H1 (cell line): Measurements from ENCODE around the gene DNAL1. TPM values are rescaled to one million over a fixed set of nuclear protein-coding genes. Genes with fewer than 3 reads are reported as not detected.
A peak's percentile ranks its signal among the peaks of the same experiment; 100 is the strongest.
"Not testable (repeated sequence)": the region's sequence is repeated elsewhere in the genome, so short reads cannot be mapped to it uniquely, and the experiment has no call there.

Source experiments
- CTCF ChIA-PET: fragments of 300-600 bp; sonication (Branson Sonifier 250); formaldehyde crosslinking; loops from one replicate; lab custom pipeline; 2021; ENCODE audit not compliant: partially characterized antibody; lab: Charles Lee
- POLR2A ChIA-PET: fragments of 300-600 bp; sonication (Branson Sonifier 250); formaldehyde crosslinking; loops from one replicate; lab custom pipeline; 2021; ENCODE audit warnings: inconsistent platforms; ENCODE audit not compliant: partially characterized antibody; lab: Charles Lee
- DNase-seq, 2 experiments: peaks; one replicate each; pipeline versions ENCODE4 v3.0.0 to v3.0.0-alpha.2; 2010 to 2022; ENCODE audit warnings: low spot score in 2 of 2, low read depth in 1 of 2, mixed read lengths in 1 of 2
- FAIRE-seq: peaks from 2 replicates; lab custom pipeline; 2011; peaks lifted over from hg19 to GRCh38; lab: Jason Lieb, UNC
- H2AFZ ChIP-seq: 2 replicates; pipeline ENCODE4 v1.8.1; 2012; ENCODE audit warnings: low read length, inconsistent platforms
- H2AK5ac ChIP-seq: 2 replicates; pipeline ENCODE4 v1.6.1; 2013; ENCODE audit warnings: low read depth, low read length
- H2BK120ac ChIP-seq: replicated peaks from 2 replicates; pipeline ENCODE3; 2013; ENCODE audit warnings: low read depth, low read length, inconsistent platforms
- H2BK12ac ChIP-seq: 2 replicates; pipeline ENCODE4 v1.6.1; 2013; ENCODE audit warnings: low read depth, low read length
- H2BK15ac ChIP-seq: 2 replicates; pipeline ENCODE4 v1.6.1; 2013; ENCODE audit warnings: low read length
- H2BK20ac ChIP-seq: 2 replicates; pipeline ENCODE4 v1.6.1; 2013; ENCODE audit warnings: low read length
- H2BK5ac ChIP-seq: 2 replicates; pipeline ENCODE4 v1.6.1; 2013; ENCODE audit warnings: low read depth, low read length
- H3K14ac ChIP-seq: 2 replicates; pipeline ENCODE4 v1.6.1; 2013; ENCODE audit warnings: inconsistent platforms; ENCODE audit not compliant: insufficient read length
- H3K18ac ChIP-seq: 2 replicates; pipeline ENCODE4 v1.6.1; 2013; ENCODE audit warnings: low read length; ENCODE audit errors: extremely low read depth
- H3K23ac ChIP-seq: 2 replicates; pipeline ENCODE4 v1.6.1; 2013; ENCODE audit warnings: inconsistent platforms; ENCODE audit not compliant: insufficient read length
- H3K23me2 ChIP-seq: 2 replicates; pipeline ENCODE4 v1.6.1; 2013; ENCODE audit warnings: low read depth, low read length
- H3K27ac ChIP-seq: 2 replicates; pipeline ENCODE4 v1.6.1; 2011; ENCODE audit warnings: low read depth, low read length, inconsistent platforms
- H3K27me3 ChIP-seq, 4 experiments: replicated peaks in 1 of 4; 1 replicate in 1 of 4; 2 replicates in 3 of 4; pipeline versions ENCODE4 v1.6.1 to v1.8.1; 2011 to 2013; ENCODE audit warnings: low read length in 3 of 4, mild to moderate bottlenecking in 3 of 4, inconsistent platforms in 2 of 4, mixed read lengths in 2 of 4, moderate library complexity in 1 of 4; ENCODE audit not compliant: control insufficient read depth in 3 of 4, insufficient read depth in 3 of 4; ENCODE audit errors: extremely low read depth in 1 of 4
- H3K36me3 ChIP-seq, 4 experiments: 2 replicates each; pipeline versions ENCODE4 v1.6.1 to v1.8.1; 2011 to 2013; ENCODE audit warnings: mild to moderate bottlenecking in 4 of 4, low read length in 3 of 4, moderate library complexity in 2 of 4, control low read depth in 1 of 4, inconsistent platforms in 1 of 4; ENCODE audit not compliant: insufficient read depth in 4 of 4, control insufficient read depth in 2 of 4
- H3K4ac ChIP-seq: replicated peaks from 2 replicates; pipeline ENCODE3; 2013; ENCODE audit warnings: low read length, low read depth, mixed read lengths, inconsistent platforms; ENCODE audit not compliant: insufficient read length
- H3K4me1 ChIP-seq, 4 experiments: replicated peaks in 1 of 4; 1 replicate in 1 of 4; 2 replicates in 3 of 4; pipeline versions ENCODE4 v1.6.1 to v1.8.1; 2011 to 2013; ENCODE audit warnings: low read length in 3 of 4, inconsistent platforms in 2 of 4, mixed read lengths in 1 of 4; ENCODE audit not compliant: insufficient read depth in 4 of 4, control insufficient read depth in 3 of 4
- H3K4me2 ChIP-seq, 2 experiments: 2 replicates each; pipeline versions ENCODE4 v1.6.1 to v1.8.1; 2011 to 2013; ENCODE audit warnings: low read depth in 2 of 2, low read length in 2 of 2, control low read depth in 1 of 2, inconsistent platforms in 1 of 2, mild to moderate bottlenecking in 1 of 2; ENCODE audit not compliant: insufficient read depth in 1 of 2
- H3K4me3 ChIP-seq, 4 experiments: fragments of 200-600, 300-600 bp in 1 of 4; sonication (generic), shearing (Covaris generic), sonication (Bioruptor Twin) in 1 of 4; 2 replicates each; pipeline versions ENCODE4 v1.5.1 to v1.8.1; 2011 to 2016; ENCODE audit warnings: low read length in 4 of 4, low read depth in 3 of 4, control low read depth in 2 of 4, inconsistent platforms in 2 of 4, mild to moderate bottlenecking in 2 of 4, mixed read lengths in 1 of 4, moderate library complexity in 1 of 4; ENCODE audit not compliant: insufficient read depth in 2 of 4; ENCODE audit errors: extremely low read depth in 1 of 4
- H3K56ac ChIP-seq: replicated peaks from 2 replicates; pipeline ENCODE3; 2013; ENCODE audit warnings: low read depth, mild to moderate bottlenecking, mixed read lengths, low read length, inconsistent platforms; ENCODE audit not compliant: insufficient read length
- H3K79me1 ChIP-seq: 2 replicates; pipeline ENCODE4 v1.6.1; 2013; ENCODE audit warnings: low read depth, low read length, control low read depth
- H3K79me2 ChIP-seq, 2 experiments: 2 replicates each; pipeline versions ENCODE4 v1.6.1 to v1.8.1; 2012 to 2013; ENCODE audit warnings: low read length in 2 of 2, mild to moderate bottlenecking in 2 of 2, inconsistent platforms in 1 of 2; ENCODE audit not compliant: insufficient read depth in 2 of 2, control insufficient read depth in 1 of 2
- H3K9ac ChIP-seq, 4 experiments: replicated peaks in 1 of 4; 1 replicate in 1 of 4; 2 replicates in 3 of 4; pipeline versions ENCODE4 v1.6.1 to v1.8.1; 2011 to 2013; ENCODE audit warnings: low read depth in 3 of 4, low read length in 3 of 4, control low read depth in 2 of 4, mild to moderate bottlenecking in 2 of 4, moderate library complexity in 2 of 4, inconsistent platforms in 1 of 4; ENCODE audit errors: extremely low read depth in 1 of 4
- H3K9me3 ChIP-seq, 2 experiments: 2 replicates each; pipeline versions ENCODE4 v1.6.1 to v1.8.1; 2012 to 2013; ENCODE audit warnings: mild to moderate bottlenecking in 2 of 2, moderate library complexity in 2 of 2, control low read depth in 1 of 2, inconsistent platforms in 1 of 2, low read depth in 1 of 2, low read length in 1 of 2, mixed read lengths in 1 of 2; ENCODE audit not compliant: insufficient read depth in 2 of 2
- H4K20me1 ChIP-seq, 2 experiments: replicated peaks in 1 of 2; 2 replicates each; pipeline versions ENCODE3 to v1.8.1; 2011 to 2013; ENCODE audit warnings: inconsistent platforms in 2 of 2, low read length in 2 of 2, mild to moderate bottlenecking in 1 of 2; ENCODE audit not compliant: insufficient read depth in 2 of 2, control insufficient read depth in 1 of 2
- H4K5ac ChIP-seq: 2 replicates; pipeline ENCODE4 v1.6.1; 2013; ENCODE audit warnings: low read length, low read depth, mixed read lengths, inconsistent platforms; ENCODE audit not compliant: insufficient read length
- H4K8ac ChIP-seq: 2 replicates; pipeline ENCODE4 v1.8.0; 2013; ENCODE audit warnings: mild to moderate bottlenecking, moderate library complexity, low read length, inconsistent platforms; ENCODE audit not compliant: insufficient read depth; ENCODE audit errors: extremely low read depth
- H4K91ac ChIP-seq: replicated peaks from 2 replicates; pipeline ENCODE3; 2013; ENCODE audit warnings: low read length, mixed read lengths, inconsistent platforms; ENCODE audit not compliant: insufficient read length
- NRF1 ChIP-seq: IDR thresholded peaks from 2 replicates; pipeline ENCODE4 v1.6.1; 2011; ENCODE audit warnings: mild to moderate bottlenecking, low read depth, low read length, improper control_type of control experiment
- WGBS, 2 experiments: shearing (Covaris generic) in 1 of 2; methylation state at CpG; one replicate each; pipeline versions ENCODE4 v1.1.6 to v1.1.7; 2013 to 2015; ENCODE audit warnings: low lambda C conversion rate in 2 of 2, mixed read lengths in 2 of 2, inconsistent platforms in 1 of 2, low coverage in 1 of 2, missing lambda C conversion rate in 1 of 2; ENCODE audit not compliant: insufficient replicate concordance in 2 of 2, insufficient coverage in 1 of 2, insufficient read length in 1 of 2; ENCODE audit errors: extremely low coverage in 1 of 2, missing lambda C conversion rate in 1 of 2; 5-methylcytosine and 5-hydroxymethylcytosine counted together
- polyA plus RNA-seq, 7 experiments: library from polyadenylated mRNA; depleted of rRNA in 3 of 7; stranded (reverse) in 5 of 7; unstranded in 2 of 7; fragments of >200 nt in 5 of 7; fragments of 200-250 nt in 2 of 7; gene quantifications; 1 replicate in 5 of 7; 2 replicates in 1 of 7; 4 replicates in 1 of 7; pipeline versions ENCODE4 v1.2.1 to v1.2.3, GENCODE V29; 2011 to 2013; ENCODE audit warnings: missing spikeins in 2 of 7, mixed read lengths in 2 of 7
- total RNA-seq: library from RNA; stranded (reverse); fragmentation: NEBNext Ultra II Directional; extraction: Animal tissue kit (Norgen Biotek cat#: 25700); gene quantifications from 2 replicates; pipeline ENCODE4 v1.2.1, GENCODE V29; 2021
- TF ChIP-seq, protein P1 (sequence below), 3 experiments: IDR thresholded peaks; 1 replicate in 2 of 3; 2 replicates in 1 of 3; pipeline versions ENCODE4 v1.5.1 to v1.6.1; 2011; ENCODE audit warnings: low read length in 3 of 3, mild to moderate bottlenecking in 3 of 3, inconsistent platforms in 2 of 3, low read depth in 1 of 3, moderate library complexity in 1 of 3; ENCODE audit not compliant: insufficient read depth in 1 of 3; ENCODE audit errors: control extremely low read depth in 1 of 3
- TF ChIP-seq, protein P2 (sequence below): IDR thresholded peaks from 2 replicates; pipeline ENCODE4 v1.6.1; 2012; ENCODE audit warnings: inconsistent platforms

DNAL1 gene
- total and polyA plus RNA-seq, 2 of the 8 experiments (the other 6 are each of a cell fraction or from before 2014, with no cell fraction given): 2.8 to 16.8 TPM

DNA sequence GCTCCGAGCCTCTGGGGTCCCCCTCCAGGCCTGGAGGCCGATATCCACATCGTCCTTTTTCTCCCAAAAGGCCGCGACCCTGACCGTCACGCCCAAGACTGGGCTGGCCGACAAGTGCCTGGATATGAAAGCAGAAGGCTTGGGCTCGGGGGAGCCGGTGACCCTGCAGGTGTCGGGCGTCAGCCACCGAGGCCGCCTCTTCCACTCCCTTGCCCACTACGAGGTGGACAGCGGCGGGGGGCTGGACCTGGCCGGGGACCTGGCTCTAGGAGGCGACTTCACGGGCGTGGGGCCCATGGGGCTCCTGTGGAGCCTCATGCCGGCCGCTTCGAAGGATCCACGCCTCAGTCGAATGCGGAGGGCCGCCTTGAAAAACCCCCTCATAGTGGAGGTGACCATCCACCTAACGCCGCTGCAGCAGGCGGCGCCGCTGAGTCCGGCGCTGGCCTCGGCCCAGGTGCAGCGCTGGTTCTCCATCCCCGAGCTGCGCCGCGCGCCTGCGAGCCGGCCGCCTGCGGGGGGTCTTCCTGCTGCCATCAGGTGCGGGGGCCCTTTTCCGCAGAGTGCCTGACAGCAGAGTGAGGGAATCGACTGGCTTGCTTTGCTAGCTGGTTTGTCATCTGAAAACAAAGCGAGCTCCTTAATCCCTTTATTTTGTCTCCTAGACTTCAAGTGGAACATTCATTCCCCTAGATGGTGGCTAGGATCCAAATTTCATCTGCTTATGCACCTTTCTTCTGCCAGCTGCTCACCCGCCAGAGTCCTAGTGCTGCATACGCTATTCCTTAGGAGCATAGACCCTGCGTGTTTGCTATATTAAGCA lies 10.6 kb upstream of the DNAL1 start (continued):
- TF ChIP-seq, protein P1, sequence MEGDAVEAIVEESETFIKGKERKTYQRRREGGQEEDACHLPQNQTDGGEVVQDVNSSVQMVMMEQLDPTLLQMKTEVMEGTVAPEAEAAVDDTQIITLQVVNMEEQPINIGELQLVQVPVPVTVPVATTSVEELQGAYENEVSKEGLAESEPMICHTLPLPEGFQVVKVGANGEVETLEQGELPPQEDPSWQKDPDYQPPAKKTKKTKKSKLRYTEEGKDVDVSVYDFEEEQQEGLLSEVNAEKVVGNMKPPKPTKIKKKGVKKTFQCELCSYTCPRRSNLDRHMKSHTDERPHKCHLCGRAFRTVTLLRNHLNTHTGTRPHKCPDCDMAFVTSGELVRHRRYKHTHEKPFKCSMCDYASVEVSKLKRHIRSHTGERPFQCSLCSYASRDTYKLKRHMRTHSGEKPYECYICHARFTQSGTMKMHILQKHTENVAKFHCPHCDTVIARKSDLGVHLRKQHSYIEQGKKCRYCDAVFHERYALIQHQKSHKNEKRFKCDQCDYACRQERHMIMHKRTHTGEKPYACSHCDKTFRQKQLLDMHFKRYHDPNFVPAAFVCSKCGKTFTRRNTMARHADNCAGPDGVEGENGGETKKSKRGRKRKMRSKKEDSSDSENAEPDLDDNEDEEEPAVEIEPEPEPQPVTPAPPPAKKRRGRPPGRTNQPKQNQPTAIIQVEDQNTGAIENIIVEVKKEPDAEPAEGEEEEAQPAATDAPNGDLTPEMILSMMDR (IDR thresholded peaks at IDR 0.05; ENCODE audit: control extremely low read depth in 1 of 3, insufficient read depth in 1 of 3, low read depth in 1 of 3, low read length in 3 of 3): peak; percentile 52 to 63 (median 54)
- no peak for TF ChIP-seq NRF1
- TF ChIP-seq, protein P2, sequence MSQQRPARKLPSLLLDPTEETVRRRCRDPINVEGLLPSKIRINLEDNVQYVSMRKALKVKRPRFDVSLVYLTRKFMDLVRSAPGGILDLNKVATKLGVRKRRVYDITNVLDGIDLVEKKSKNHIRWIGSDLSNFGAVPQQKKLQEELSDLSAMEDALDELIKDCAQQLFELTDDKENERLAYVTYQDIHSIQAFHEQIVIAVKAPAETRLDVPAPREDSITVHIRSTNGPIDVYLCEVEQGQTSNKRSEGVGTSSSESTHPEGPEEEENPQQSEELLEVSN: peak; percentile 45; the same call in 1 of the 2 replicates

DNA sequence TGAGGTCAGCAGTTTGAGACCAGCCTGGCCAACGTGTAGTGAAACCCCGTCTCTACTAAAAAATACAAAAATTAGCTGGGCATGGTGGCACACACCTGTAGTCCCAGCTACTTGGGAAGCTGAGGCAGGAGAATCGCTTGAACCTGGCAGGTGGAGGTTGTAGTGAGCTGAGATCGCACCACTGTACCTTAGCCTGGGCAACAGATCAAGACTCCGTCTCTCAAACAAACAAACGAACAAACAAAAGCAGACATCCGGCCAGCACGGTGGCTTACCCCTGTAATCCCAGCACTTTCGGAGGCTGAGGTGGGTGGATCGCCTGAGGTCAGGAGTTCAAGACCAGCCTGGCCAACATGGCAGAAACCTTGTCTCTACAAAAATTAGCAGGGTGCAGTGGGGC lies 8.4 kb upstream of the DNAL1 start:
- H4K5ac ChIP-seq, H4K20me1 ChIP-seq, H2BK20ac ChIP-seq, H3K36me3 ChIP-seq, POLR2A ChIA-PET, H3K4me1 ChIP-seq, H2BK120ac ChIP-seq, H3K23ac ChIP-seq, H4K91ac ChIP-seq, H4K8ac ChIP-seq, H2BK5ac ChIP-seq, H3K79me1 ChIP-seq, FAIRE-seq, H3K9ac ChIP-seq, H3K27me3 ChIP-seq, H3K23me2 ChIP-seq, H3K4me3 ChIP-seq, DNase-seq, H2BK15ac ChIP-seq, H3K4me2 ChIP-seq, H3K18ac ChIP-seq, H3K79me2 ChIP-seq, H3K9me3 ChIP-seq, H2AFZ ChIP-seq, H2AK5ac ChIP-seq, H3K4ac ChIP-seq, H3K56ac ChIP-seq, H3K27ac ChIP-seq, H3K14ac ChIP-seq, H2BK12ac ChIP-seq: not testable (repeated sequence)
- CTCF ChIA-PET: interaction anchor here (1.2 to 1.9 kb wide), 3 partner anchors 24 to 125 kb away, joined by 4 to 8 read pairs (median 4); partner anchors contain the start of gene ACOT6
- WGBS, 2 experiments: 92% methylated on average over 10 of the region's 10 CpGs; no CpG with 5 or more reads in 1 of the 2 experiments
